HepG2 (cell line): ENCODE measurements around the gene SPN.

Experiments
- ETV6 ChIP-seq: sonication (generic); formaldehyde crosslinking; conservative IDR thresholded peaks from 2 replicates; pipeline ENCODE4 v1.4.0; 2020; ENCODE audit warnings: missing genetic modification reagents
- POLR2A ChIP-seq, 2 experiments: IDR thresholded peaks; 2 replicates each; pipeline ENCODE4 v1.6.1; 2011; ENCODE audit warnings: low read depth in 2 of 2, low read length in 2 of 2, mild to moderate bottlenecking in 1 of 2, moderate library complexity in 1 of 2; ENCODE audit not compliant: insufficient read depth in 1 of 2
- RXRA ChIP-seq: sonication (generic); formaldehyde crosslinking; IDR thresholded peaks from 2 replicates; pipeline ENCODE4 v1.5.1; 2020; ENCODE audit warnings: missing genetic modification reagents
- SPEN ChIP-seq: sonication (generic); formaldehyde crosslinking; IDR thresholded peaks from 2 replicates; pipeline ENCODE4 v1.5.1; 2020; ENCODE audit warnings: low read depth, mild to moderate bottlenecking, missing genetic modification reagents
- SUZ12 ChIP-seq: fragments of 150-350 bp; IDR thresholded peaks from 2 replicates; pipeline ENCODE4 v1.6.1; 2014; ENCODE audit warnings: low read depth, low read length
- ZBTB8A ChIP-seq: sonication (generic); formaldehyde crosslinking; IDR thresholded peaks from 2 replicates; pipeline ENCODE4 v1.4.0; 2020; ENCODE audit warnings: mild to moderate bottlenecking, low read depth, missing genetic modification reagents, borderline replicate concordance
- ZNF101 ChIP-seq: sonication (generic); formaldehyde crosslinking; IDR thresholded peaks from 2 replicates; pipeline ENCODE4 v1.4.0; 2020; ENCODE audit warnings: mild to moderate bottlenecking, low read depth, missing genetic modification reagents, borderline replicate concordance
- ZNF143 ChIP-seq: sonication (generic); formaldehyde crosslinking; IDR thresholded peaks from 2 replicates; pipeline ENCODE4 v1.4.0; 2020; ENCODE audit warnings: missing genetic modification reagents
- ZNF329 ChIP-seq: sonication (generic); formaldehyde crosslinking; IDR thresholded peaks from 2 replicates; pipeline ENCODE4 v1.9.0; 2021; ENCODE audit warnings: low read depth, mild to moderate bottlenecking, missing genetic modification reagents
- ZNF549 ChIP-seq: sonication (generic); formaldehyde crosslinking; IDR thresholded peaks from 2 replicates; pipeline ENCODE4 v1.5.0; 2020; ENCODE audit warnings: missing genetic modification reagents
- ZNF879 ChIP-seq: sonication (generic); formaldehyde crosslinking; IDR thresholded peaks from 2 replicates; pipeline ENCODE4 v1.8.1; 2023; ENCODE audit warnings: missing genetic modification reagents
- TF ChIP-seq, protein P1 (sequence below): sonication (generic); formaldehyde crosslinking; conservative IDR thresholded peaks from 2 replicates; pipeline ENCODE4 v1.8.1; 2023; ENCODE audit warnings: missing genetic modification reagents
- TF ChIP-seq, protein P2 (sequence below): sonication (generic); formaldehyde crosslinking; IDR thresholded peaks from 2 replicates; pipeline ENCODE4 v1.5.0; 2020; ENCODE audit warnings: mild to moderate bottlenecking, missing genetic modification reagents, moderate library complexity

DNA sequence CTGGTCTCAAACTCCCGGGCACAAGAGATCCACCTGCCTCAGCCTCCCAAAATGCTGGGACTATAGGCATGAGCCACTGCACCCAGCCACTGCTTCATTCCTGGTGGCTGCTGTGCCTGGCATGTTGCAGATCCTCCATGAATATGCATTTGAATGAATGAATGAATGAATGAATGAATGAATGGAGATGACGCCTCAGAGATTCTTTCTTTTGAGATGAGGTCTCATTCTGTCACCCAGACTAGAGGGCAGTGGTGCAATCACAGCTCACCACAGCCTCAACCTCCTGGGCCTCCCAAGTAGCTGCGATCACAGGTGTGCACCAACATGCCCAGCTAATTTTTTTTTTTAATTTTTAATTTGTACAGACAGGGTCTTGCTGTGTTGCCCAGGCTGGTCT, 5.2 kb downstream of the SPN start:
- TF ChIP-seq RXRA (CRISPR knock-in tag), result no peak
- TF ChIP-seq ZNF143 (CRISPR knock-in tag), result no peak
- TF ChIP-seq, protein P1, sequence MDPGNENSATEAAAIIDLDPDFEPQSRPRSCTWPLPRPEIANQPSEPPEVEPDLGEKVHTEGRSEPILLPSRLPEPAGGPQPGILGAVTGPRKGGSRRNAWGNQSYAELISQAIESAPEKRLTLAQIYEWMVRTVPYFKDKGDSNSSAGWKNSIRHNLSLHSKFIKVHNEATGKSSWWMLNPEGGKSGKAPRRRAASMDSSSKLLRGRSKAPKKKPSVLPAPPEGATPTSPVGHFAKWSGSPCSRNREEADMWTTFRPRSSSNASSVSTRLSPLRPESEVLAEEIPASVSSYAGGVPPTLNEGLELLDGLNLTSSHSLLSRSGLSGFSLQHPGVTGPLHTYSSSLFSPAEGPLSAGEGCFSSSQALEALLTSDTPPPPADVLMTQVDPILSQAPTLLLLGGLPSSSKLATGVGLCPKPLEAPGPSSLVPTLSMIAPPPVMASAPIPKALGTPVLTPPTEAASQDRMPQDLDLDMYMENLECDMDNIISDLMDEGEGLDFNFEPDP, result no peak
- no peak for TF ChIP-seq ZNF329 (CRISPR knock-in tag)
- no peak for TF ChIP-seq ETV6
- TF ChIP-seq ZNF879 (CRISPR knock-in tag), result no peak
- no peak for TF ChIP-seq SUZ12
- TF ChIP-seq POLR2A (IDR thresholded peaks at IDR 0.05; ENCODE audit: insufficient read depth in 1 of 2, low read depth in 2 of 2, low read length in 2 of 2), result no peak
- TF ChIP-seq, protein P2, sequence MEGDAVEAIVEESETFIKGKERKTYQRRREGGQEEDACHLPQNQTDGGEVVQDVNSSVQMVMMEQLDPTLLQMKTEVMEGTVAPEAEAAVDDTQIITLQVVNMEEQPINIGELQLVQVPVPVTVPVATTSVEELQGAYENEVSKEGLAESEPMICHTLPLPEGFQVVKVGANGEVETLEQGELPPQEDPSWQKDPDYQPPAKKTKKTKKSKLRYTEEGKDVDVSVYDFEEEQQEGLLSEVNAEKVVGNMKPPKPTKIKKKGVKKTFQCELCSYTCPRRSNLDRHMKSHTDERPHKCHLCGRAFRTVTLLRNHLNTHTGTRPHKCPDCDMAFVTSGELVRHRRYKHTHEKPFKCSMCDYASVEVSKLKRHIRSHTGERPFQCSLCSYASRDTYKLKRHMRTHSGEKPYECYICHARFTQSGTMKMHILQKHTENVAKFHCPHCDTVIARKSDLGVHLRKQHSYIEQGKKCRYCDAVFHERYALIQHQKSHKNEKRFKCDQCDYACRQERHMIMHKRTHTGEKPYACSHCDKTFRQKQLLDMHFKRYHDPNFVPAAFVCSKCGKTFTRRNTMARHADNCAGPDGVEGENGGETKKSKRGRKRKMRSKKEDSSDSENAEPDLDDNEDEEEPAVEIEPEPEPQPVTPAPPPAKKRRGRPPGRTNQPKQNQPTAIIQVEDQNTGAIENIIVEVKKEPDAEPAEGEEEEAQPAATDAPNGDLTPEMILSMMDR (CRISPR knock-in tag), result no peak
- TF ChIP-seq ZNF549 (CRISPR knock-in tag), result no peak
- TF ChIP-seq ZBTB8A (CRISPR knock-in tag), result no peak
- TF ChIP-seq SPEN (CRISPR knock-in tag), result no peak
- TF ChIP-seq ZNF101 (CRISPR knock-in tag), result no peak
